GM12891 (cell line): ENCODE measurements around the gene MBOAT7.

Experiments
- DNase-seq: peaks from one replicate; pipeline ENCODE4 v3.0.0; 2011; ENCODE audit warnings: low spot score; ENCODE audit not compliant: insufficient read length
- FAIRE-seq: peaks from 2 replicates; lab custom pipeline; 2011; peaks lifted over from hg19 to GRCh38; lab: Jason Lieb, UNC
- PAX5 ChIP-seq: IDR thresholded peaks from 2 replicates; pipeline ENCODE4 v1.6.1; 2011; ENCODE audit warnings: low read length, moderate library complexity, mild to moderate bottlenecking; ENCODE audit not compliant: insufficient read depth, severe bottlenecking
- POLR2A ChIP-seq: IDR thresholded peaks from 2 replicates; pipeline ENCODE4 v1.6.1; 2011; ENCODE audit warnings: low read depth, low read length, control low read depth
- POLR2AphosphoS5 ChIP-seq: IDR thresholded peaks from 2 replicates; pipeline ENCODE4 v1.6.1; 2011; ENCODE audit warnings: low read depth, low read length, control low read depth
- POU2F2 ChIP-seq: IDR thresholded peaks from 2 replicates; pipeline ENCODE4 v1.6.1; 2011; ENCODE audit warnings: low read depth, mild to moderate bottlenecking, control low read depth, low read length, moderate library complexity
- SPI1 ChIP-seq: IDR thresholded peaks from 2 replicates; pipeline ENCODE4 v1.6.1; 2011; ENCODE audit warnings: low read depth, low read length, control low read depth
- TAF1 ChIP-seq: IDR thresholded peaks from 2 replicates; pipeline ENCODE4 v1.6.1; 2011; ENCODE audit warnings: low read depth, low read length, control low read depth

Gene MBOAT7

DNA sequence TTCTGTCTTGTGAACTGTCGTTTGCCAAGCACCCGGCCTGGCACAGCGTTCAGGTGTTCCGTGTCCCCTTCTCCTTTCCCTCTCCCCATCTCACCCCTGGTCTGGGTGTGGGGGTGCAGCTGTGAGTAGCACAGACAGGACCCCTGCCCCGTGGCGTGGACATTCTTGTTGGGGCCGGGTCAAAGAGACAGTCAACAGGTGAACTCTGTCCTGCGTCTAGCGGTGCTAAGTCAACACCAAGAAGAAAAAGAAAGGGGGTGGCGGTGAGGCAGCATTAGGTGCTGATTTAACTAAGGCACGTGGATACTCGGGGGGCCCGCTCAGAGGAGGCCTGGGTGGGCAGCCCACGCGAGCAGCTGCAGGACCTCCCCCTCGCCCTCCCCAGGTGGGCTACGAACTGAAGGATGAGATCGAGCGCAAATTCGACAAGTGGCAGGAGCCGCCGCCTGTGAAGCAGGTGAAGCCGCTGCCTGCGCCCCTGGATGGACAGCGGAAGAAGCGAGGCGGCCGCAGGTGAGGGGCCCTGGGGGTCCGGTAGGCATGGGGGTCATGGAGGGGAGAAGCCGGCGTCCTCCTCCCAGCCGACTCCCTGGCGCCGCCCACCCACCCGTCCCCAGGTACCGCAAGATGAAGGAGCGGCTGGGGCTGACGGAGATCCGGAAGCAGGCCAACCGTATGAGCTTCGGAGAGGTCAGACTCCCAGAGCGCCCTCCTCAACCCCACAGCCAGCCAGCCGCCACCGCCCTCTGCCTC lies 61.5 kb downstream of the MBOAT7 start:
- DNase-seq = no peak
- FAIRE-seq = no peak

GRCh38 chr19:54125713-54126112 lies 63.7 kb downstream of the MBOAT7 start:
- DNase-seq (no peak), FAIRE-seq (no peak)
- TF ChIP-seq POLR2AphosphoS5 (no peak), POLR2A (no peak), PAX5 (no peak), TAF1 (no peak), POU2F2 (no peak), SPI1 (no peak)

More for the DNA sequence above, 61.5 kb downstream of the MBOAT7 start:
- no peak for TF ChIP-seq POLR2AphosphoS5
- TF ChIP-seq SPI1 = no peak

- FAIRE-seq (no peak), DNase-seq (no peak)
- TF ChIP-seq POLR2AphosphoS5 (no peak), POLR2A (no peak), TAF1 (no peak), SPI1 (no peak), PAX5 (no peak), POU2F2 (no peak)
Measured at GRCh38 chr19:54124393-54124792, 65.0 kb downstream of the MBOAT7 start.

GRCh38 chr19:54123682-54124081 lies 65.7 kb downstream of the MBOAT7 start:
- no peak for FAIRE-seq
- TF ChIP-seq TAF1 = no peak
- TF ChIP-seq POLR2A = no peak
- no peak for TF ChIP-seq POU2F2
- no peak for TF ChIP-seq PAX5
- TF ChIP-seq POLR2AphosphoS5 = no peak
- TF ChIP-seq SPI1 = no peak
- no peak for DNase-seq
